HG03060 (cell line): ENCODE data around the gene CLRN3.

Experiments
- ATAC-seq: cut with Tn5 transposase; IDR thresholded peaks from one replicate; pipeline ENCODE4 v1.9.1; 2021; ENCODE audit warnings: low read depth, moderate number of reproducible peaks; ENCODE audit not compliant: unreplicated experiment

The CLRN3 gene

GRCh38 chr10:127892743-127893142 is at the start of gene CLRN3:
TSS of gene CLRN3 (minus strand) at chr10:127892941. CDS start at chr10:127892784, 157 bp downstream.
- no peak for ATAC-seq

GRCh38 chr10:127940866-127941640 is 48.3 kb upstream of the CLRN3 start:
- ATAC-seq: no peak

- no peak for ATAC-seq
These were observed 47.1 kb upstream of the CLRN3 start for GRCh38 chr10:127939786-127940330.

GRCh38 chr10:127937915-127938463 is 45.2 kb upstream of the CLRN3 start:
- ATAC-seq: no peak

GRCh38 chr10:127937069-127937468 is 44.3 kb upstream of the CLRN3 start:
- ATAC-seq: no peak

GRCh38 chr10:127935071-127935561 is 42.4 kb upstream of the CLRN3 start:
- ATAC-seq: no peak

GRCh38 chr10:127934383-127934782 is 41.6 kb upstream of the CLRN3 start:
- ATAC-seq: no peak

GRCh38 chr10:127933271-127933670 is 40.5 kb upstream of the CLRN3 start:
- ATAC-seq: no peak

- no peak for ATAC-seq
These were observed 40.0 kb upstream of the CLRN3 start for GRCh38 chr10:127932521-127933270.

GRCh38 chr10:127928021-127928806 is 35.5 kb upstream of the CLRN3 start:
- no peak for ATAC-seq

- ATAC-seq: no peak
These were observed 33.7 kb upstream of the CLRN3 start for GRCh38 chr10:127926455-127926854.

- no peak for ATAC-seq
These were observed 32.9 kb upstream of the CLRN3 start for GRCh38 chr10:127925471-127926207.

- no peak for ATAC-seq
These were observed 30.9 kb upstream of the CLRN3 start for GRCh38 chr10:127923646-127924045.

- ATAC-seq: no peak
These were observed 30.1 kb upstream of the CLRN3 start for GRCh38 chr10:127922675-127923366.

- ATAC-seq: no peak
These were observed 29.5 kb upstream of the CLRN3 start for GRCh38 chr10:127922206-127922605.

GRCh38 chr10:127921753-127922145 is 29.0 kb upstream of the CLRN3 start:
- ATAC-seq: no peak

- no peak for ATAC-seq
These were observed 28.5 kb upstream of the CLRN3 start for GRCh38 chr10:127921075-127921752.

- no peak for ATAC-seq
These were observed 27.7 kb upstream of the CLRN3 start for GRCh38 chr10:127920306-127921074.
